HG03103 (cell line): ENCODE results near the gene ODF2L.

ENCODE experiments used
- ATAC-seq: cut with Tn5 transposase; IDR thresholded peaks from one replicate; pipeline ENCODE4 v1.9.1; 2021; ENCODE audit warnings: low read depth; ENCODE audit not compliant: unreplicated experiment

The ODF2L gene

DNA sequence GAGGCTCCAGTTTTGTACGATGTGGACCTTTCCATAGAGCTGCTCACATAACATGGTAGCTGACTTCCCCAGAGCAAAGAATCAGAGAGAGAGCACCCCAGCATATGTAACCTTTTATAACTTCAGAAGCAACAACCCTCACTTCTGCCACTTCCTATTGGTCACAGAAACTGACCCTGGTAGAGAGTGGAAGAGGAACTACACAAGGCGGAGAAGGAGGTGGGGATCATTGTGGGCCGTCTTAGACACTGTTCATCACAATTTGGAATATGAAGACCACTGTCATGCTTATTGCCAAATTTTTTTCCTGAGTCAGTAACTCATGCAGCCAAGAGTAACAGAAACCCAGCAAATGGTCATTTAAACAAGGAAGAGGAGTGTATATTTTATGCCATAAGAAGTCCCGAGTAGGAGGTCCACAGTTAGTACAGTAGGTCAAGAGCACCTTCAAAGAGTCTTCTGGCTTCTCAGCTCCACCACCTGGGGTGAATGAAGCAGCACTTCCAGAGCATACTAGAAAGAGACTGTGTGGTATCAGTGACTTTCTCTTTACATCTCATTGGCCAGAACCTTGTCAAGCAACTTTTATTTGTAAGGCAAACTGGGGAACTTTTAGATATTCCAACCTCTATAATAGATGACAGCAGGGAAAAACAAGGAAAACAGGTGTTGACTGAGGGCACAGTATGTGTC, 71.8 kb downstream of the ODF2L start:
- ATAC-seq = no peak

DNA sequence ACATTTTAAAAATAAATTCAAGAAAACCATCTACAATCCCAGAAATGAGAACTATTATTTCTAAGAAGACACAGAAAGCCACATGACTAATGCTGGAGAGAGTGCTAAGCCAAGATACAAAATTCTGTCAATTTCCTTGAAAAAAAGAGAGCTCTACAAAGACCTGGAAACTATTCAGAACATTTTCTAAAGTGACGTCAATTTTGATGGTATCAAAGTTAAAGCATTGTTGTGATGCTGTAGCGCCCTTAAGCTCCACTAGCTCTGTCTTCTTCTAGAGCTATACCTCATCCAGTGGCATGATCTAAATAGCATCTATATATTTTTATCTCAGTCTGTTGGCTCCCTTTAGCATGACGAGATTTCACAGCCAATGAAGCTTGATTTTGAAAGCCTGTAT, 73.9 kb downstream of the ODF2L start:
- ATAC-seq = no peak

DNA sequence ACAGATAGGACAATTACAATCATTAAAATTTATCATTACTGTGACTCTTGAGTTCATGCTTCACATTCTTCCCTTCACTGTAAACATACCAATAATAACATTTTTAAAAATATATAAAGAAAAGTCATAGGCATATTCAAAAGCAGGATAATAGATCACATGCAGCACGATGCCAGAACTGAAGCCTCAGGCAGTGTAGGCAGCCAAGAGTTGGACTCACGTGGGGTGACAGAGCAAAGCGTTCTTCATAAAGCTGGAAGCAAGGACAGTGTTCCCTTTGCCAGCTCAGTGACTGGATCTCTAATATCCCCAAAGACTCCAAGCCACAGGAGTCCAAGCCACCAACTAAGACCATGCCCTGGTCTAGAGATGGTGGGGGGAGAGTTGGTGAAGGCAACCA, 77.7 kb downstream of the ODF2L start:
- no peak for ATAC-seq

DNA sequence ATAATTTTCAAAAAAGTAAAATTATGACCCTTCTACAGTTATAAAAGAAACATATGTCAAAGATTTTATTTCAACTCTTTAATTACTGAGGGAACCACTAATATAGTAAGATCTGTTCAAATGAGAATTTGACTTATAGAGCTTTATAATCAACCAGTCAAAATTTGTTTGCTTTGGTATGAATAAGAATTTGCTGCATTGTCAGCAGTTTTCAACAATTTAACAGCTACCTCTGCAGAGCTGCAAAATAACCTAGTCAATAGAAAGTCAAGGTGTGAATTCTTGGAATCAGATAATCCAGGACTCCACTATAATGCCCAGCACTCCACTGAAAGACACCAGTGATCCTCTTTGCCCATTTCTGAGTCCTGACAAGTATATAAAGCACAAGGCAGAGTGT, 78.2 kb downstream of the ODF2L start:
- ATAC-seq = no peak

DNA sequence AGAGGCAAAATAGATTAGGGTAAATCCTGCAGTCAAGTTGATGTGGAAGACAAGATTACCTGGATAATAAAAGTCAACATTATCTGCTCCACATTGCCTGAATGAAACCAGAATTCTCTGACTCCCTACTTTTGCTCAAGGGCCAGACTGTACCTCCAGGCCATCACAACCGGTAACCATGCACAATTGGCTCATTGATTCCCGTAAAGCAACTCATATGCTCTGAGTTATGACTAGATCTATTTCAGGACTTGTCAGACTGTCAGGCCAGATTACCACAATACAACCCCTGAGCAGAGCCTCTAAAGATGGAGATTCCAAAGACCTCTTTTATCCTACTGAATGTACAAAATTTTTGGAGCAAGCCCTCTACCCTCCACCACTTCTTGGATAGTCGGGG, 90.4 kb downstream of the ODF2L start:
- no peak for ATAC-seq

DNA sequence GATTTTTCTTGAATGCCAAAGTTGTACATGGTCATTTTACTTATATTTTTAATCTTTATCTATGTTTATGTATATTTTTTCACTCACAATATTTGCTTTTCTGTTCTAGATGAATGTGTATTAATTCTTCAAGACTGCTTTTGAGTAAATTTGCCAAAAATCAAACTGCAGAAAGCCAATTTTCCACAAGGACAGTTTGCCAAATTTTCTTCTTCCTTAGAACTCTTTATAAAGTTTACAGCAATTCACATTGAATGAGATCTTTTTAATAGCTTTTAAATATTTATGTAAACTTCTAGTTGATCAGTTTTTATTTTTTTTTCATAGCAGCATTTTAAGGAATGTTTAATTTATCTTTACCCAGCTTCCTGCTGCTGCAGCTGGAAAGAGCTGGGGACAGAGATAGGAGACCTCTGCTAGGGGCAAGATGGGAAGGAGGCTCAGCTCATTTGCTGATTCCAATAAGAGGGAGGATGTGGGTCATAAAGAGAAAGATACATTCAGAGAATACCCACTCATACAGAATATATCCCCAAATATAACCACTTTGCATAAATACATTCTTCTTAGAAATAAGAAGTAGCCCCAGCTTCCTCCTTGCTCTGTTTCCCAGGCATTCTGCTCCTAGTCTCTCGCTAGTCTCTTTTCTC, 93.0 kb downstream of the ODF2L start:
- no peak for ATAC-seq
